ENCODE measurements around the gene TACC3.
A peak's percentile ranks its signal among the peaks of the same experiment; 100 is the strongest.

The TACC3 gene

DNA sequence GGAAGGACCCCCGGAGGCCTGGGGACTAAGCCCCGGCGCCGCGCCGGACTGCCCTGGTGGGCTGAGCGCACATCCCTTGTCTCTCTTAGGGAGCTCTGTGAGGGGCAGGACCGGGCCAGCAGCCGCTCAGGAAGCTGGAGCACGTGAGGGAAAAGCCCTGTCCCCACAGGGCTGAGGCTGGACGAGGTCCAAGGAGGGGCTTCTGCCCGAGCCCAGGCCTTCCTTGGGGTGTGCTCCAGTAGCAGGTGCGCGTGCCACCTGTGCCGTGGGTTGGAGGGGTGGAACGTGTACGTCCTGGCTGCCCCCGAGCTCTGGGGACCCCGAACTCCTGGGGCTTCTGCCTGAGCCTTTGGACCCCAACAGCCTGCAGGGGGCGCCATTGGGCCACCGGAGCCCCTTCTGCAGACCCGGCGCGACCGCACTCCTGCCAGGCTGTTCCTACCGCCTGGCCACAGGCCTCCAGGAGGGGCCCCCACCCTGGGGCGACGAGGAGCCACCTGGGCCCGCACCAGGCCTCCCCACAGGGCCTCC is 27.2 kb downstream of the TACC3 start:
- DNase-seq = no peak

DNA sequence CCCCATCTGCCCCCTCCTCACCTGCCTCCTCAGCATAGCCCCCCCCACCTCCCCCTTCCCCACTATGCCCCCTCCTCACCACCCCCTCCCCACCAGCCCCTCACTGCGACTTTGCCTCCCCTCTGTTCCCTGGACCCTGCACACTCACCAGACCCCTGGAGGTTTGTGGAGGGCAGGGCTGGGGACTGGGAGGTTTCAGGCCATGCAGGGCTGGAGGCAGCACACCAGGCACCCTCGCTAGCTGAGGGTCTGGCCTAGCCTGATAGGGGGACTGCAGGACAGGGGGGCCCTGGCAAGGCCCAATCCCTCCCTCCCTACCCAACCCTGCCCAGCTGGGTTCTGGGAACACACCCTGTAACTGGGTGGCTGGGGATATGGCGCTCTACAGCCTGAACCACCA is 28.0 kb downstream of the TACC3 start:
- DNase-seq = no peak

DNA sequence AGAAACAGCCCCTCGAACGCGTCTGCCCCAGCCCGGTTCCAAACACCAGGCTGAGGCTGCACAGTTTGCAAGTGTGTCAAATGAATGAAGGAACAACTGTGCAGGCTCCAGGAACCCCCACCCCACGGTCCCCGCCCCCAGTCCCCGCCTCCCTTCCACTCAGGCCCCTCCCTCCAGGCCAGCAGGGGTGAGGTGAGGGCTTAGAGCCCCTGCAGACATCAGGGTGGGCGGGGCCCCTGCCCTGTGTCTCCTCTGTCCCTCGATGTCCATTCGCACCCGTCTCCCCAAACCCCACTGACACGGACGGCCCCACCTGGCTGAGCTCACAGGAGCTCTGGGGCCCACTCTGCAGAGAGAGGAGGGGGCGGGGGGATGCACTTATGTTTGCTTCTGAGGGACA is 28.5 kb downstream of the TACC3 start:
- no peak for DNase-seq

GRCh38 chr4:1750381-1751154 is 29.2 kb downstream of the TACC3 start:
- no peak for DNase-seq

DNA sequence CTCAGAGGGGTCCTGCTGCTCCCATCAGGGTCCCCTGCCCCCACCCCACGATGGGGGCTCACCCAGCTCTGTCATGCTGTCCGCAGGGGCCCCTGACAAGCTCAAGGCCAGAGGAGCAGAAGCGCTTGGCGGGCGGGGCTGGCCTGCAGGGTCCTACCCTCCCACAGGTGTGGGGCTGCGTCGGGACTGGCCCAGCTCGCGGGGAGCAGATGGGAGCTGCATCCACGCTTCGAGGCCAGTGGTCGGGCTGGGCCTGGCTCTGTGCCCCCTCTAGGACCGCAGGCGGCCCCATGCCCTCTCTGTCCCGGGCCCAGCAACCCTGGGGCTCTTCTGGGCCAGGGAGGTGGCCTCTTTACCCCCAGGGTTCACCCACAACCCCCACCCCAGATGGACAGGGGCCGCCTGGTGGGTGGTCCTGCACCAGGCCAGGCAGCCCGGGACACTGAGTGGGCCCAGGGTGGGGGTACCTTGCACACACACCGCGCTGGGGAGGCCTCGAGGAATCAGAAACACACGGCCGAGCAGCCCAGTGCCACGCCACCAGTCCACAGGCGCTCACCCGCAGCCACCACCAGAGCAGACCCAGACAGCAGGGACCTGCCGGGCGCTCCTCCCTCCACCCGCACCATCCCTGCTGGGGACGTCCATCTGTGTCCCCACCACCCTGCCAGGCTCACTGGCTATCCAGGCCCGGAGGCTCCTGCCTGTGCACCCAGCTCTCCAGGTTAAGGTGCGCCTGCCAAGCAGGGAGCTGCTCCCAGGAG is 30.0 kb downstream of the TACC3 start:
- no peak for DNase-seq

DNA sequence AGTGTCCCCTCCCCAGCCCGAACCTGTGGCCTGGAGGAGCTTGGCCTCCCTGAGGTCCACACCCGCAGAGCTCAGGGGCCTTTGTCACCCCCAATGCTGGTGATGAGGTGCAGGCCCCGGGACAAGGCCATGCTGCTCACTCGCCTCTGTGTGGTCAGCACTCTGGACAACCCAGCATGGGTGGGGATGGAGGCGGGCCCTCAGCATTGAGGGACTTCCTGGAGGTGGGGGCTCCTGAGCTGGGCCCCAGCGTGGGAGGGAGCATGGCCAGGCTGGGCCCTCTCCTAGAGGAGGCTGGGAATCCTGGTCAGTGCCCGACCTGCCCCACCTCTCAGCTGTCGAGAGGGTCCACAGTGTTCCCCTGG is 30.6 kb downstream of the TACC3 start:
- no peak for DNase-seq

- DNase-seq = no peak
These were observed 31.1 kb downstream of the TACC3 start for GRCh38 chr4:1752284-1753041.

DNA sequence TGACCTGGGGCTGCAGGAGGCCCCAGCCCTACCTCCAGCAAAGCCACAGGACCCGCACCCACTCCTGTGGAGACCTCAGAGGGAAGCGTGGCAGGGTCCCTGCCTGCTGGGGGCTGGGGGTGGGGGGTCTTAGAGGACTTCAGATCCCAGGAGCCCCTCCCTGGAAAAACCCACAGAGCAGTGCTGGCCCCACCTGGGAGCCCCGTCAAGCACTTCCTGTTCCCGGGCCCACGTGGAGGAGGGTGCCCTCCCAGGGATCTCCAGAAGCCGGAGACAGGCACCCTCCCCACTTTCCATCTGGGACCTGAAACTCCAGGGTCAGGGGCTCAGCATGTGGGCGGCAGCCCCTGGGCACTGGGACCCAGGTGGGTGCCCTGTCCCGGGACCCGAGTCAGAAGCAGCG is 32.0 kb downstream of the TACC3 start:
- no peak for DNase-seq

DNA sequence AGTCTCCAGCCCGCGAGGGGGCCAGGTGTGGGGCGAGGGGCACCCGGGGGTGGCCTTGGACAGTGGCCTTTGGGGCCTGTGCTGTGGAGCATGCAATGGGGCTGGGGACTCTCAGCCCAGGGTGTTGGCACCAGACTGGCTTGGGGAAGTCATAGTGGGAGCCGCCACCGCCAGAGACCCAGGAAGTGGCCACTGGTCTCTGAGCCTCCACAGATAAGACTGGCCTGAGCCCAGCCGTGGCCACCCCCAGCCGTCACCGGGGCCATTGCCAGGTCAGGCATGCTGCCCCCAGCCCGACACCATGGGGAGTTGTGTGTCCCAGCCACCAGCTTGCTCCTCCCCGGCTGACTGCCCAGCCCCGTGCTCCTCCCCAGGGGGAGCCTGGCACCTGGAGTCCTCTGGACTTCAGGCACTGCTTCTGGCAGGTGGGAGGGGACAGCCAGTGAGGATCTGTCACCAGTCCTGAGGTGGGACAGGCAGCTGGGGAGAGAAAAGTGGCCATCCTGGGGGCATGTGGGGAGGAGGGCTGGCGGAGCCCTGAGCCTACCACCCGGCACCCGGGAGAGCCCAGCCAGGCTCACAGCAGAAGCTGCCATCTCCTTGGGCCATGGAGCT is 32.5 kb downstream of the TACC3 start:
- no peak for DNase-seq

GRCh38 chr4:1754336-1754735 is 33.0 kb downstream of the TACC3 start:
- peak; percentile 19 for DNase-seq

- DNase-seq = no peak
These were observed 34.0 kb downstream of the TACC3 start for GRCh38 chr4:1755297-1755696.

GRCh38 chr4:1756079-1756478 is 34.8 kb downstream of the TACC3 start:
- no peak for DNase-seq

GRCh38 chr4:1756893-1757779 is 35.8 kb downstream of the TACC3 start:
- DNase-seq = no peak

GRCh38 chr4:1757836-1758235 is 36.5 kb downstream of the TACC3 start:
- DNase-seq = no peak

DNA sequence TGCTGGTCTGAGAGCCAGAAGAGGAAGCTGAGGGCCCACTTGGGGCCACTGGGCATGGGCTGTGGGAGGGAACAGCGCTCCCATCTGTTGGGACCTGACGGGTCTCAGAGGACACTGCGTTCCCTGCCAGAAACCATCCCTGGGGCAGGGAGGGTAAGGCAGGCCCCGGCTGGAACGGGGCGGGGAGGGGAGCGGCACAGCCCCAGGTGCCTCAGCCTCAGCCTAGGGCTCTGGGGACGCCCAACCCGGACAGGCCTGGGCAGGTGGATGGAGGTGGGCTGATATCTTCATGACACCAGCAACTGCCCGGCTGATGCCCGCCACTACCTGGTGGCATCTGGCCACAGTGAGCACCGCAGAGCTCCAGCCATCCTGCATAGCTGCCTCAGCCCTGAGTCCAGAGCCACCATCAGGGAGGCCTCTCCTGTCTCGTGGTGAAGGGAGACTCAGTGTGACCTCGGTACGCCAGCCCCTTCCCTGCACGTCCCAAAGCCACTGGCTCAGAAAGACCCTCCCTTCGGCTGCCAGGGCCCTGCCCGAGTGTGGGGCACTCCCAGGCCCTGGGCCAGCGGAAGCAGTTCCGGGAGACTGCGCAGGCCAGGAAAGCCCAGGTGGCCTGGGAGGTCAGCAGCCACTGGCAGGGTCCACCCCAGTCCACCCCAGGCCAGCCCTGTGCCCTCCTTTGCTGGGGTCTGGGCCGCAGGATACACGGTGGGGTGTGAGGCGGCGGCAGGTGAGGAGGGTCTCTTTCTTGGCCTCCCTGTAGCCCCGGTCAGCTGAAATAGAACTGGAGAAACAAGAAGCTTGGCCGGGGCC is 37.2 kb downstream of the TACC3 start:
- no peak for DNase-seq

DNA sequence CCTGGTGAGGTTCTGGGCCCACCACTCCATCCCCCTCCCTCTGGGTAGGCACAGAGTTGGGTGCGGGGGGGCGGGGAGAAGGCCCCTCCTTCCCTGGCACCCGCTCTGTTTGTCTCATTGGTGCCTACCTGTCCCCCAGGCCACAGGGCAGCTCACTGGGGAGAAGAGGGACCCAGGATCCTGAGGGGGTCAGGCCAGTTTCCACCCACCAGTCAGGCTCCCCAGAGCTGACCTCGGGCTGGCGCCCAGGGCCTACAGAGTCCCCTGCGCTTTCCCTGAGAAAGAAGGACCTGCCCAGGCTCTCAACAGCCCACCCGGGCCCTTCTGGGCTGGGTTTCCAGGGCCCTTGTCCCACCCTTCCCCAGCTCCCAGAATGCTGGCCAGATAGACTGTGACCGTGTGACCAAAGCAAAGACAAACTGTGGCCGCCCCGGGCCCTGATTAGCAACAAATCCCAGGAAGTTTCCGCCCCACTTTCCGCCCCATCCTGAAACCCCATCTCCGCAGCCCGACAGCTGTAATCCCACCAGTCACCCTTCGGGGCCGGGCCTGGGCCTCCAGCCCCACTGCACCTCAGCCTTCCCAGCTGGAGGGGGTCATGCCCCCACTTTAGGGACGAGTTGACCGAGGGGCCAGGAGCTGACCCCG is 38.0 kb downstream of the TACC3 start:
- DNase-seq = no peak

- no peak for DNase-seq
These were observed 38.5 kb downstream of the TACC3 start for GRCh38 chr4:1759818-1760223.

DNA sequence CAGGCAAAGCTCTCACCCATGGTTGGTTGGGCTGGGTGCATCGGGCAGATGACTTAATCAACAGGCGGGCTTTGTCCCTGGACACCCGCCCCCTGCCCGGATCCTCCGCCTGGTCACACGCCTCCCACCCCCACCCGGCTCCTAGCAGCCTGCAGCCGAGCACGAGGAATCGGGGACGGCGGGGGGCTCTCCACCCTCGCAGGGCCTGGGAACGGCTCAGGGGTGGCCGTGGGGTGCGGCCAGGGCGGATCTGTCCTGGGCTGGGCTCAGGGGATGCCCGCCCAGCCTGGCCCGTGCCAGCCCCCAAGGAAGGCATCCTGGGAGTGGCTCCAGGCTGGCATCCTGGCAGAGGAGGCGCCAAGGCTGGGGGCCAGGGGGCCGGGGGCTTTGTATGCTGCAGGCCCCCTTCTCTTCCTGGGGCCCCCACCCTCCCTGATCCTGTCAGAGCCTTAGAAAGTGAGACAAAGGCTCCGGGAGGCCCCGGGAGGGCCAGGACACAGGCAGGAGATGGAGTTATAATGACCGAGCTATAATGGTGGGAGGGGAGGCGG is 39.3 kb downstream of the TACC3 start:
- no peak for DNase-seq

DNA sequence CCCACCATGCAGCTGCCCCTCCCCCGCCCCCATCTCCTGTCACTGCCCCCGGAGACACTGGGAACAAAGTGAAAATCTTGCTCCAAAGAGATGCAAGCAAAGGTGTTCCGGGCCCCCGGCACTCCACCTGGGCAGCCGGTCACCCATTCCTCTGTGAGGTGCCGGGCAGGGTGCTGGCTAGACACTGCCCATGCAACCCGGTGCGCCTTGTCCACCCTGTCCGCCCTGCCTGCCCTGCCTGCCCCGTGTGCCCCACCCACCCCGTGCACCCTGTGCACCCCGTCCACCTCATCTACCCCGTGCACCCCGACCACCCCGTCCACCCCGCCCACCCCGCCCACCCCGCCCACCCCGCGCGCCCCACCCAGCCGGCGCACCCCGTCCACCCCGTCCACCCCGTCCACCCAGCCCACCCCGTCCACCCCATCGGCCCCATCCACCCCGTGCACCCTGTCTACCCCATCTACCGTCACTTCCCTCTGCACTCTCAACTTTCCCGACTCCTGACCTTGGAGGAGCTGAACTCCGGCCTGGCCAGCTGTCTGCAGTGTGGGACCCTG is 39.9 kb downstream of the TACC3 start:
- no peak for DNase-seq
